K562 (cell line): ENCODE data around the gene PCDHB14. TPM values are rescaled to one million over a fixed set of nuclear protein-coding genes. Genes with fewer than 3 reads are reported as not detected.

ENCODE experiments used
- ARID2 ChIP-seq: fragments of 450-650 bp; IDR thresholded peaks from 2 replicates; pipeline ENCODE4 v1.6.1; 2017; ENCODE audit warnings: antibody characterized with exemption, mild to moderate bottlenecking
- ARNT ChIP-seq, 2 experiments: fragments of 450-650 bp; IDR thresholded peaks; 2 replicates each; pipeline ENCODE4 v1.6.1; 2016; ENCODE audit warnings: mild to moderate bottlenecking in 1 of 2
- ATF1 ChIP-seq, 2 experiments: fragments of 450-650 bp in 1 of 2; IDR thresholded peaks; 2 replicates each; pipeline ENCODE4 v1.6.1; 2016; ENCODE audit warnings: missing compliant biosample characterization in 1 of 2, missing genetic modification characterization in 1 of 2
- BRF1 ChIP-seq: IDR thresholded peaks from 3 replicates; pipeline ENCODE4 v1.6.1; 2011; ENCODE audit warnings: borderline replicate concordance, mild to moderate bottlenecking; ENCODE audit not compliant: insufficient read length; ENCODE audit errors: extremely low read depth
- E2F3 ChIP-seq: fragments of 250-450 bp; sonication (Bioruptor Pico); IDR thresholded peaks from 2 replicates; pipeline ENCODE4 v1.4.0; 2020; ENCODE audit warnings: mild to moderate bottlenecking
- GATA2 ChIP-seq: sonication (generic); formaldehyde crosslinking; IDR thresholded peaks from 2 replicates; pipeline ENCODE4 v1.4.0; 2020; ENCODE audit warnings: mild to moderate bottlenecking, missing genetic modification reagents
- HLTF ChIP-seq: fragments of 450-650 bp; IDR thresholded peaks from 2 replicates; pipeline ENCODE4 v1.6.1; 2016
- MAFF ChIP-seq: IDR thresholded peaks from 2 replicates; pipeline ENCODE4 v1.6.1; 2012; ENCODE audit warnings: low read length, improper control_type of control experiment
- NFE2 ChIP-seq: IDR thresholded peaks from 2 replicates; pipeline ENCODE4 v1.6.1; 2014; ENCODE audit warnings: antibody characterized with exemption, low read depth
- POLR3A ChIP-seq: IDR thresholded peaks from 2 replicates; pipeline ENCODE4 v1.6.1; 2011; ENCODE audit warnings: borderline replicate concordance, mild to moderate bottlenecking, moderate library complexity; ENCODE audit not compliant: insufficient read length, insufficient read depth; ENCODE audit errors: extremely low read depth
- PTTG1 ChIP-seq: fragments of 450-650 bp; IDR thresholded peaks from 2 replicates; pipeline ENCODE4 v1.6.1; 2016; ENCODE audit warnings: low read depth, mild to moderate bottlenecking, missing genetic modification characterization, missing compliant biosample characterization
- SMARCA5 ChIP-seq: fragments of 450-650 bp; IDR thresholded peaks from 2 replicates; pipeline ENCODE4 v1.6.1; 2016
- SPI1 ChIP-seq: IDR thresholded peaks from 2 replicates; pipeline ENCODE4 v1.6.1; 2011; ENCODE audit warnings: low read depth, low read length, control low read depth, borderline replicate concordance
- ZC3H4 ChIP-seq: sonication (generic); formaldehyde crosslinking; IDR thresholded peaks from 2 replicates; pipeline ENCODE4 v1.9.0; 2021; ENCODE audit warnings: missing genetic modification reagents, borderline replicate concordance
- ZEB2 ChIP-seq: fragments of 450-650 bp; IDR thresholded peaks from 2 replicates; pipeline ENCODE4 v1.6.1; 2016
- ZNF551 ChIP-seq: fragments of 250-450 bp; sonication (Bioruptor Pico); IDR thresholded peaks from 2 replicates; pipeline ENCODE4 v1.5.0; 2021; ENCODE audit warnings: mild to moderate bottlenecking, moderate library complexity
- ZSCAN29 ChIP-seq: fragments of 450-650 bp; IDR thresholded peaks from 2 replicates; pipeline ENCODE4 v1.6.1; 2017
- polyA plus RNA-seq, 8 experiments: library from polyadenylated mRNA; depleted of rRNA in 4 of 8; stranded (reverse) in 5 of 8; unstranded in 3 of 8; fragments of >200 nt; fragmentation: Nextera tagmentation in 2 of 8; fragmentation: Illumina TruSeq in 1 of 8; extraction: Ambion mirVana in 2 of 8; extraction: Trizol in 1 of 8; gene quantifications; 2 replicates each; pipeline versions ENCODE4 v1.2.1 to v1.2.3, GENCODE V29; 2011 to 2014; ENCODE audit warnings: inconsistent platforms in 1 of 8, missing spikeins in 1 of 8
- total RNA-seq, 7 experiments: library from RNA; depleted of rRNA in 6 of 7; stranded (reverse); fragments of >200 nt in 6 of 7; fragmentation: Illumina TruSeq in 2 of 7; extraction: Trizol in 2 of 7; gene quantifications; 2 replicates each; pipeline versions ENCODE4 v1.2.1 to v1.2.3, GENCODE V29; 2011 to 2021; ENCODE audit warnings: low replicate concordance in 1 of 7
- TF ChIP-seq, protein P1 (sequence below): fragments of 450-650 bp; formaldehyde crosslinking; IDR thresholded peaks from 2 replicates; pipeline ENCODE4 v1.4.0; 2022; ENCODE audit warnings: mild to moderate bottlenecking, moderate library complexity
- TF ChIP-seq, protein P2 (sequence below): fragments of 200-600 bp; sonication (generic); IDR thresholded peaks from one replicate; pipeline ENCODE4 v1.6.1; 2012; ENCODE audit warnings: mild to moderate bottlenecking, low read depth, low read length, inconsistent platforms

Gene PCDHB14
- total and polyA plus RNA-seq, 9 of the 15 experiments (the other 6 are each of a cell fraction or from before 2014, with no cell fraction given) = not detected

DNA sequence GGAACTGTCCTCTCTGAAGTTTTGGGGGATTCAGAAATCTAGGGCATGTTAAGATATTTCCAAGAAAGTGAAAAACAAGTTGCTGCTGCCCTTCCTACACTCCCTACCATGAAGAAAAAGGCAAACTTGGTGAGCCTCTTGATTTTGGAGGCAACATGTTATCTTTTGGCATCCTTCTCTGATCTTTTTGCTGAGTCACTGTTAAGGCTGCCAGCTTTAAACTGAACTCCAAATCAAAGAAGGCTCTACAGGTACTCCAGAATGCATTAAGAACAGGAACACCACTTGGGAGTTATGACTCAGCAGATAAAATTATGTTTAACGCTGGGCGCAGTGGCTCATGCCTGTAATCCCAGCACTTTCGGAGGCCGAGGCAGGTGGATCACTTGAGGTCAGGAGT is 46.1 kb downstream of the PCDHB14 start (continued):
- TF ChIP-seq ZC3H4 (no peak), ARID2 (no peak), HLTF (no peak), ZEB2 (no peak), ARNT (IDR thresholded peaks at IDR 0.05) (no peak), GATA2 (CRISPR knock-in tag) (no peak), SMARCA5 (no peak), E2F3 (CRISPR knock-in tag) (no peak), ZSCAN29 (no peak), SPI1 (no peak), NFE2 (peak; percentile 72), ZNF551 (CRISPR knock-in tag) (no peak), BRF1 (no peak), PTTG1 (tag) (no peak), MAFF (peak; percentile 75), POLR3A (no peak), ATF1 (CRISPR knock-in tag; IDR thresholded peaks at IDR 0.05) (no peak), ATF1 (tag; IDR thresholded peaks at IDR 0.05) (no peak)
- TF ChIP-seq, protein P1, sequence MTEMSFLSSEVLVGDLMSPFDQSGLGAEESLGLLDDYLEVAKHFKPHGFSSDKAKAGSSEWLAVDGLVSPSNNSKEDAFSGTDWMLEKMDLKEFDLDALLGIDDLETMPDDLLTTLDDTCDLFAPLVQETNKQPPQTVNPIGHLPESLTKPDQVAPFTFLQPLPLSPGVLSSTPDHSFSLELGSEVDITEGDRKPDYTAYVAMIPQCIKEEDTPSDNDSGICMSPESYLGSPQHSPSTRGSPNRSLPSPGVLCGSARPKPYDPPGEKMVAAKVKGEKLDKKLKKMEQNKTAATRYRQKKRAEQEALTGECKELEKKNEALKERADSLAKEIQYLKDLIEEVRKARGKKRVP = no peak
- TF ChIP-seq, protein P2, sequence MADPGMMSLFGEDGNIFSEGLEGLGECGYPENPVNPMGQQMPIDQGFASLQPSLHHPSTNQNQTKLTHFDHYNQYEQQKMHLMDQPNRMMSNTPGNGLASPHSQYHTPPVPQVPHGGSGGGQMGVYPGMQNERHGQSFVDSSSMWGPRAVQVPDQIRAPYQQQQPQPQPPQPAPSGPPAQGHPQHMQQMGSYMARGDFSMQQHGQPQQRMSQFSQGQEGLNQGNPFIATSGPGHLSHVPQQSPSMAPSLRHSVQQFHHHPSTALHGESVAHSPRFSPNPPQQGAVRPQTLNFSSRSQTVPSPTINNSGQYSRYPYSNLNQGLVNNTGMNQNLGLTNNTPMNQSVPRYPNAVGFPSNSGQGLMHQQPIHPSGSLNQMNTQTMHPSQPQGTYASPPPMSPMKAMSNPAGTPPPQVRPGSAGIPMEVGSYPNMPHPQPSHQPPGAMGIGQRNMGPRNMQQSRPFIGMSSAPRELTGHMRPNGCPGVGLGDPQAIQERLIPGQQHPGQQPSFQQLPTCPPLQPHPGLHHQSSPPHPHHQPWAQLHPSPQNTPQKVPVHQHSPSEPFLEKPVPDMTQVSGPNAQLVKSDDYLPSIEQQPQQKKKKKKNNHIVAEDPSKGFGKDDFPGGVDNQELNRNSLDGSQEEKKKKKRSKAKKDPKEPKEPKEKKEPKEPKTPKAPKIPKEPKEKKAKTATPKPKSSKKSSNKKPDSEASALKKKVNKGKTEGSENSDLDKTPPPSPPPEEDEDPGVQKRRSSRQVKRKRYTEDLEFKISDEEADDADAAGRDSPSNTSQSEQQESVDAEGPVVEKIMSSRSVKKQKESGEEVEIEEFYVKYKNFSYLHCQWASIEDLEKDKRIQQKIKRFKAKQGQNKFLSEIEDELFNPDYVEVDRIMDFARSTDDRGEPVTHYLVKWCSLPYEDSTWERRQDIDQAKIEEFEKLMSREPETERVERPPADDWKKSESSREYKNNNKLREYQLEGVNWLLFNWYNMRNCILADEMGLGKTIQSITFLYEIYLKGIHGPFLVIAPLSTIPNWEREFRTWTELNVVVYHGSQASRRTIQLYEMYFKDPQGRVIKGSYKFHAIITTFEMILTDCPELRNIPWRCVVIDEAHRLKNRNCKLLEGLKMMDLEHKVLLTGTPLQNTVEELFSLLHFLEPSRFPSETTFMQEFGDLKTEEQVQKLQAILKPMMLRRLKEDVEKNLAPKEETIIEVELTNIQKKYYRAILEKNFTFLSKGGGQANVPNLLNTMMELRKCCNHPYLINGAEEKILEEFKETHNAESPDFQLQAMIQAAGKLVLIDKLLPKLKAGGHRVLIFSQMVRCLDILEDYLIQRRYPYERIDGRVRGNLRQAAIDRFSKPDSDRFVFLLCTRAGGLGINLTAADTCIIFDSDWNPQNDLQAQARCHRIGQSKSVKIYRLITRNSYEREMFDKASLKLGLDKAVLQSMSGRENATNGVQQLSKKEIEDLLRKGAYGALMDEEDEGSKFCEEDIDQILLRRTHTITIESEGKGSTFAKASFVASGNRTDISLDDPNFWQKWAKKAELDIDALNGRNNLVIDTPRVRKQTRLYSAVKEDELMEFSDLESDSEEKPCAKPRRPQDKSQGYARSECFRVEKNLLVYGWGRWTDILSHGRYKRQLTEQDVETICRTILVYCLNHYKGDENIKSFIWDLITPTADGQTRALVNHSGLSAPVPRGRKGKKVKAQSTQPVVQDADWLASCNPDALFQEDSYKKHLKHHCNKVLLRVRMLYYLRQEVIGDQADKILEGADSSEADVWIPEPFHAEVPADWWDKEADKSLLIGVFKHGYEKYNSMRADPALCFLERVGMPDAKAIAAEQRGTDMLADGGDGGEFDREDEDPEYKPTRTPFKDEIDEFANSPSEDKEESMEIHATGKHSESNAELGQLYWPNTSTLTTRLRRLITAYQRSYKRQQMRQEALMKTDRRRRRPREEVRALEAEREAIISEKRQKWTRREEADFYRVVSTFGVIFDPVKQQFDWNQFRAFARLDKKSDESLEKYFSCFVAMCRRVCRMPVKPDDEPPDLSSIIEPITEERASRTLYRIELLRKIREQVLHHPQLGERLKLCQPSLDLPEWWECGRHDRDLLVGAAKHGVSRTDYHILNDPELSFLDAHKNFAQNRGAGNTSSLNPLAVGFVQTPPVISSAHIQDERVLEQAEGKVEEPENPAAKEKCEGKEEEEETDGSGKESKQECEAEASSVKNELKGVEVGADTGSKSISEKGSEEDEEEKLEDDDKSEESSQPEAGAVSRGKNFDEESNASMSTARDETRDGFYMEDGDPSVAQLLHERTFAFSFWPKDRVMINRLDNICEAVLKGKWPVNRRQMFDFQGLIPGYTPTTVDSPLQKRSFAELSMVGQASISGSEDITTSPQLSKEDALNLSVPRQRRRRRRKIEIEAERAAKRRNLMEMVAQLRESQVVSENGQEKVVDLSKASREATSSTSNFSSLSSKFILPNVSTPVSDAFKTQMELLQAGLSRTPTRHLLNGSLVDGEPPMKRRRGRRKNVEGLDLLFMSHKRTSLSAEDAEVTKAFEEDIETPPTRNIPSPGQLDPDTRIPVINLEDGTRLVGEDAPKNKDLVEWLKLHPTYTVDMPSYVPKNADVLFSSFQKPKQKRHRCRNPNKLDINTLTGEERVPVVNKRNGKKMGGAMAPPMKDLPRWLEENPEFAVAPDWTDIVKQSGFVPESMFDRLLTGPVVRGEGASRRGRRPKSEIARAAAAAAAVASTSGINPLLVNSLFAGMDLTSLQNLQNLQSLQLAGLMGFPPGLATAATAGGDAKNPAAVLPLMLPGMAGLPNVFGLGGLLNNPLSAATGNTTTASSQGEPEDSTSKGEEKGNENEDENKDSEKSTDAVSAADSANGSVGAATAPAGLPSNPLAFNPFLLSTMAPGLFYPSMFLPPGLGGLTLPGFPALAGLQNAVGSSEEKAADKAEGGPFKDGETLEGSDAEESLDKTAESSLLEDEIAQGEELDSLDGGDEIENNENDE = no peak
